Panc1 (cell line): ENCODE data around the gene PRELID3B. TPM values are rescaled to one million over a fixed set of nuclear protein-coding genes. Genes with fewer than 3 reads are reported as not detected.

ENCODE experiments used
- ATAC-seq: fragments of 200-7000 bp; cut with Tn5 transposase; 2 replicates; pipeline ENCODE4 v1.9.1; 2020; ENCODE audit warnings: mild to moderate bottlenecking, moderate library complexity
- Bru-seq: library from RNA; stranded (reverse); fragments of 400-500 nt; gene quantifications from one replicate; lab custom pipeline; 2021; lab: Mats Ljungman, UMichigan
- BruChase-seq, 2 experiments: library from RNA; stranded (reverse); fragments of 400-500 nt; gene quantifications; one replicate each; lab custom pipeline; 2021; lab: Mats Ljungman, UMichigan
- BruUV-seq: library from RNA; stranded (reverse); fragments of 400-500 nt; replicated peaks from 2 replicates; lab custom pipeline; 2021; lab: Mats Ljungman, UMichigan
- CTCF ChIA-PET: fragments of 300-600 bp; sonication (Branson Sonifier 250); formaldehyde crosslinking; loops from one replicate; lab custom pipeline; 2022; ENCODE audit warnings: antibody characterized with exemption; lab: Charles Lee
- POLR2A ChIA-PET: fragments of 300-600 bp; sonication (Branson Sonifier 250); formaldehyde crosslinking; loops from one replicate; lab custom pipeline; 2022; ENCODE audit warnings: antibody characterized with exemption; lab: Charles Lee
- DNase-seq: peaks from one replicate; pipeline ENCODE4 v3.0.0-alpha.2; 2010; ENCODE audit warnings: low read depth, low spot score
- H3K27ac ChIP-seq: 2 replicates; pipeline ENCODE4 v1.5.1; 2011; ENCODE audit warnings: mild to moderate bottlenecking, low read length, inconsistent platforms
- H3K27me3 ChIP-seq: fragments of 200-500 bp; sonication (Bioruptor generic); 2 replicates; pipeline ENCODE4 v1.6.0; 2014; ENCODE audit warnings: low read length, inconsistent platforms; ENCODE audit not compliant: control insufficient read depth, insufficient read depth
- H3K36me3 ChIP-seq: fragments of 200-500 bp; sonication (Bioruptor generic); 2 replicates; pipeline ENCODE4 v1.5.1; 2014; ENCODE audit warnings: inconsistent platforms, mild to moderate bottlenecking, low read length, moderate library complexity; ENCODE audit not compliant: control insufficient read depth, insufficient read depth
- H3K4me1 ChIP-seq: 2 replicates; pipeline ENCODE4 v1.5.1; 2011; ENCODE audit warnings: inconsistent platforms, mild to moderate bottlenecking, low read length, moderate library complexity; ENCODE audit not compliant: control insufficient read depth, insufficient read depth
- H3K4me3 ChIP-seq, 2 experiments: 2 replicates each; pipeline ENCODE4 v1.5.1; 2011 to 2012; ENCODE audit warnings: low read depth in 2 of 2, low read length in 2 of 2, mild to moderate bottlenecking in 2 of 2, inconsistent platforms in 1 of 2, moderate library complexity in 1 of 2
- H3K9me3 ChIP-seq: fragments of 200-500 bp; sonication (Bioruptor generic); 2 replicates; pipeline ENCODE4 v1.5.1; 2014; ENCODE audit warnings: low read depth, mild to moderate bottlenecking, inconsistent platforms, low read length, moderate library complexity; ENCODE audit not compliant: control insufficient read depth, insufficient read depth
- CTCF ChIP-seq: fragments of 450-650 bp; IDR thresholded peaks from 2 replicates; pipeline ENCODE4 v1.5.1; 2017; ENCODE audit warnings: mild to moderate bottlenecking
- SIN3A ChIP-seq: IDR thresholded peaks from 2 replicates; pipeline ENCODE4 v1.6.1; 2012; ENCODE audit warnings: low read depth, mild to moderate bottlenecking, low read length, moderate library complexity, borderline replicate concordance; ENCODE audit not compliant: insufficient read depth
- TCF7L2 ChIP-seq: IDR thresholded peaks from 2 replicates; pipeline ENCODE4 v1.6.1; 2011; ENCODE audit warnings: mild to moderate bottlenecking, low read depth, low read length, inconsistent platforms
- in situ Hi-C: cut with HindIII; loops from 2 replicates; pipeline ENCODE4 v1.10.0; 2016; ENCODE audit warnings: low sequenced_read_pairs, low pct_unique_long_range_greater_than_20kb
- intact Hi-C: fragments of 100-400 bp; cut with micrococcal nuclease; formaldehyde crosslinking; loops from one replicate; pipeline ENCODE4 v1.10.0; 2022; ENCODE audit not compliant: unreplicated experiment
- long read RNA-seq: library from polyadenylated mRNA; unstranded; transcript quantifications from one replicate; pipeline ENCODE4 v2.0.0, GENCODE V29; 2021; ENCODE audit not compliant: unreplicated experiment
- polyA plus RNA-seq: library from polyadenylated mRNA; unstranded; fragments of >200 nt; gene quantifications from one replicate; pipeline ENCODE4 v1.2.1, GENCODE V29; 2012; ENCODE audit warnings: missing spikeins; ENCODE audit not compliant: insufficient read length
- total RNA-seq: library from RNA; stranded (reverse); gene quantifications from one replicate; pipeline ENCODE4 v1.2.1, GENCODE V29; 2021; ENCODE audit not compliant: unreplicated experiment
- TF ChIP-seq, protein P1 (sequence below), 2 experiments: IDR thresholded peaks; 2 replicates each; pipeline ENCODE4 v1.6.1; 2011 to 2012; ENCODE audit warnings: low read depth in 2 of 2, control low read depth in 1 of 2, low read length in 1 of 2, mild to moderate bottlenecking in 1 of 2, moderate library complexity in 1 of 2; ENCODE audit not compliant: insufficient read depth in 1 of 2

Gene PRELID3B
- total RNA-seq (131 TPM), Bru-seq, nascent RNA (percentile 96 among the genes with signal in this experiment), BruChase-seq, experiment 1, labeled RNA remaining after a 2-hour chase (percentile 98 among the genes with signal in this experiment), BruChase-seq, experiment 2, labeled RNA remaining after a 6-hour chase (percentile 99 among the genes with signal in this experiment)
- 108 TPM for polyA plus RNA-seq
- long read RNA-seq, transcript PRELID3B-202 (5 exons, 943 nt) = minor isoform, 18 of 293 reads
- long read RNA-seq, transcript PRELID3B-201 (6 exons, 2,626 nt) = major isoform, 245 of 293 reads
- long read RNA-seq, partial matches to known transcripts = 3 of 293 reads
- long read RNA-seq, other reads (novel, unspliced or antisense) = 24 of 293 reads

DNA sequence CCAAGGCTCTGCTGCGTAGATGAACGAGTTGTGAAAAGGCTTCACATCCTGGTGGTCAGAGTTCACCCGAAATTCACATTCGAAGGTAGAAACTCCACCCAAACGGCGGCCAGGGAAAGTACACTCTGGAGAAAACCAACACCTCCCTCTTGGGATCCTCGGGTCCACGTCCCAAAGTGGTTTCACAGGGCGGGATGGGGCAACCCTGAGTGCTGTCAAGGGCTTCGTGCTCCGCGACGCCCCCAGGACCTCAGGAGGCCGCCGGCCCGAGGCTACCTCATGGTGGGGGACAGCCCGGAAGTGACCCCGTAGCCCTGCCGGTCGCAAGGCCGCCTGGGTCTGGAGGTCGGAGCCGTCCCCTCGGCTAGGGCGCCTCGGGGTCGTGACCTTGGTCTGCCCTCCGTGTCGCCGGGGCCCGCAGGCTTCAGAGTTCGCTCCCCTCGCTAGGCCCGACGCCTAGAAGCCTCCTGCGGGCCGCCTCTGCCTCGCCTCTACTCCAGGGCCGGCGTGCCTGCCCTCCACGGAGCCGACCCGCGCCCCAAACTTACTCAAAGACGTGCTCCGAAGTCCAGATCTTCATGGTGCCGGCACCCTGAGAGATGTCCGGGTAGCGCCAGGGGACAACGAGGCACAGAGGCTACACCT, at the start of gene PRELID3B:
TSS of gene PRELID3B (minus strand) at position 636 of the 645 bp plus-strand sequence. CDS start at position 580, 56 bp downstream.
- POLR2A ChIA-PET = interaction anchor here (2.1 kb wide), 1 partner anchor 10 kb away, joined by 8 read pairs; the partner anchor contains the start of gene ATP5F1E
- H3K4me3 ChIP-seq = peak within 1 kb of the TSS; percentile 76 to 86
- BruUV-seq = no TSS peak
- CTCF ChIA-PET = no interaction called here
- ATAC-seq (peak; percentile 77), DNase-seq (no peak)
- intact Hi-C loops = no loop called here
- H3K27ac ChIP-seq = peak within 1 kb of the TSS; percentile 97
- TF ChIP-seq SIN3A (0 out of 2 replicates have a peak, but pooled peaks have one; percentile 64), TCF7L2 (no peak)
- TF ChIP-seq, protein P1, sequence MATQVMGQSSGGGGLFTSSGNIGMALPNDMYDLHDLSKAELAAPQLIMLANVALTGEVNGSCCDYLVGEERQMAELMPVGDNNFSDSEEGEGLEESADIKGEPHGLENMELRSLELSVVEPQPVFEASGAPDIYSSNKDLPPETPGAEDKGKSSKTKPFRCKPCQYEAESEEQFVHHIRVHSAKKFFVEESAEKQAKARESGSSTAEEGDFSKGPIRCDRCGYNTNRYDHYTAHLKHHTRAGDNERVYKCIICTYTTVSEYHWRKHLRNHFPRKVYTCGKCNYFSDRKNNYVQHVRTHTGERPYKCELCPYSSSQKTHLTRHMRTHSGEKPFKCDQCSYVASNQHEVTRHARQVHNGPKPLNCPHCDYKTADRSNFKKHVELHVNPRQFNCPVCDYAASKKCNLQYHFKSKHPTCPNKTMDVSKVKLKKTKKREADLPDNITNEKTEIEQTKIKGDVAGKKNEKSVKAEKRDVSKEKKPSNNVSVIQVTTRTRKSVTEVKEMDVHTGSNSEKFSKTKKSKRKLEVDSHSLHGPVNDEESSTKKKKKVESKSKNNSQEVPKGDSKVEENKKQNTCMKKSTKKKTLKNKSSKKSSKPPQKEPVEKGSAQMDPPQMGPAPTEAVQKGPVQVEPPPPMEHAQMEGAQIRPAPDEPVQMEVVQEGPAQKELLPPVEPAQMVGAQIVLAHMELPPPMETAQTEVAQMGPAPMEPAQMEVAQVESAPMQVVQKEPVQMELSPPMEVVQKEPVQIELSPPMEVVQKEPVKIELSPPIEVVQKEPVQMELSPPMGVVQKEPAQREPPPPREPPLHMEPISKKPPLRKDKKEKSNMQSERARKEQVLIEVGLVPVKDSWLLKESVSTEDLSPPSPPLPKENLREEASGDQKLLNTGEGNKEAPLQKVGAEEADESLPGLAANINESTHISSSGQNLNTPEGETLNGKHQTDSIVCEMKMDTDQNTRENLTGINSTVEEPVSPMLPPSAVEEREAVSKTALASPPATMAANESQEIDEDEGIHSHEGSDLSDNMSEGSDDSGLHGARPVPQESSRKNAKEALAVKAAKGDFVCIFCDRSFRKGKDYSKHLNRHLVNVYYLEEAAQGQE (IDR thresholded peaks at IDR 0.05; ENCODE audit: insufficient read depth in 1 of 2, low read depth in 2 of 2, low read length in 1 of 2) = no peak
- H3K9me3 ChIP-seq = no peaks in the 10 kb centered on the region
- peaks cover 15% of the 10 kb centered on the region for H3K36me3 ChIP-seq
- in situ Hi-C loops = no loop called here
- H3K27me3 ChIP-seq = no peaks in the 10 kb centered on the region
- peaks cover 28% of the 10 kb centered on the region for H3K4me1 ChIP-seq

- DNase-seq (peak; percentile 38), ATAC-seq (peak; percentile 94)
- TF ChIP-seq TCF7L2 (no peak), CTCF (peak; percentile 92)
- Histone ChIP-seq H3K4me1 (no peaks in the 10 kb centered on the region), H3K36me3 (no peaks in the 10 kb centered on the region), H3K27me3 (peaks cover 11% of the 10 kb centered on the region), H3K9me3 (no peaks in the 10 kb centered on the region), H3K27ac (no peak overlapping the region), H3K4me3 (no peak overlapping the region)
- intact Hi-C loops (loop anchor here (2.0 to 5.0 kb wide), 3 partner anchors 135 to 367 kb away; no protein-coding TSS in a partner anchor), in situ Hi-C loops (no loop called here)
- BruUV-seq = no TSS peak
- POLR2A ChIA-PET = interaction anchor here (0.6 kb wide), 1 partner anchor 159 kb away, joined by 8 read pairs; no protein-coding TSS in a partner anchor
- CTCF ChIA-PET = interaction anchor here (0.6 to 2.0 kb wide), 6 partner anchors 8 to 408 kb away, joined by 3 to 9 read pairs (median 4); no protein-coding TSS in a partner anchor
These were observed 45.3 kb upstream of the PRELID3B start for GRCh38 chr20:59087829-59088433.
